Memory B cell (primary cell): ENCODE data around the gene ATXN10.

Source experiments
- ATAC-seq: fragments of 150-1000 bp; cut with Tn5 transposase; 2 replicates; pipeline ENCODE4 v1.10.0; 2021; ENCODE audit warnings: low read depth, mild to moderate bottlenecking, moderate library complexity
- DNase-seq, 2 donors: peaks; one replicate each; pipeline ENCODE4 v3.0.0; 2022; ENCODE audit warnings: low spot score in 2 of 2
- H3K27ac Mint-ChIP-seq: one replicate; pipeline ENCODE4 v1.8.0; 2022; ENCODE audit warnings: mild to moderate bottlenecking, moderate library complexity, mixed read lengths
- H3K27me3 Mint-ChIP-seq: one replicate; pipeline ENCODE4 v1.8.0; 2022; ENCODE audit warnings: mixed read lengths
- H3K36me3 Mint-ChIP-seq: one replicate; pipeline ENCODE4 v1.8.0; 2022; ENCODE audit warnings: mild to moderate bottlenecking, mixed read lengths
- H3K4me1 Mint-ChIP-seq: one replicate; pipeline ENCODE4 v1.8.0; 2022; ENCODE audit warnings: mixed read lengths
- H3K4me3 Mint-ChIP-seq: one replicate; pipeline ENCODE4 v1.8.0; 2022; ENCODE audit warnings: mild to moderate bottlenecking, moderate library complexity, mixed read lengths
- H3K9me3 Mint-ChIP-seq: one replicate; pipeline ENCODE4 v1.8.0; 2022; ENCODE audit warnings: mixed read lengths

Gene ATXN10

DNA sequence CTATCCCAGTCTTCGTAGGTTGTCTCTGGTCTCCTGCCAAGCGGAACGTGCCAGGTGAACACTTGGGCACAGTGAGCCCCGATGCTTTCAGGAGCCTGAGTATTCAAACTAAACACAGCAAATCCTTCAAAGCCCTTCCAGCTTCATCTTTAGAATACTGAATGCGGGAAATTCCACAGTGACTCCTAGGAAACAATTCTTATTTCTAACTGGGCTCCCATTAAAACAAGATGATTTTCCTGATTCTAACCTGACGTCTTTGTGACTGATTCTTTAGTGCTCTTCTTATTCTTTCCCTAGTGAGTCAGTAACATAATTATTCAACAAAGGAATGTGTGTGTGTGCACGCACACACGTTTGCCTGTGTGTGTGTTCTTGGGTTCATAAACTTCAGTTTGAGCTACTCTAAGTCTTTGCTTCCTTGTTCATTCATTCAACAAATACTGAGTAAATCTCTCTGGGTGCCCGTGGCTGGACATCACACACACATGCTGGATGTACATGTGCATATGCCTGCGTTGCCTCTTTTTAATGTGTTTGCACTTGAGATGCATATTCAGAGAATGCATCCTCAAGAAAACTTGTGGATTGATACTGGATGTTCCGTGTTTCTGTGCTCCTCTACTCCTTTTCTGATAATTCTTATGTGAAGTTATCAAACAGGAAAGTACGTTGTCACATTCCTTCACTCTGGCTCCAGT, 170.8 kb downstream of the ATXN10 start:
- no peaks in the 10 kb centered on the region for H3K9me3 Mint-ChIP-seq
- no peak overlapping the region for H3K27ac Mint-ChIP-seq
- DNase-seq: no peak
- no peak overlapping the region for H3K4me3 Mint-ChIP-seq
- H3K4me1 Mint-ChIP-seq: peaks cover 2% of the 10 kb centered on the region
- no peak for ATAC-seq
- H3K27me3 Mint-ChIP-seq: no peaks in the 10 kb centered on the region
- H3K36me3 Mint-ChIP-seq: peaks cover 45% of the 10 kb centered on the region

DNA sequence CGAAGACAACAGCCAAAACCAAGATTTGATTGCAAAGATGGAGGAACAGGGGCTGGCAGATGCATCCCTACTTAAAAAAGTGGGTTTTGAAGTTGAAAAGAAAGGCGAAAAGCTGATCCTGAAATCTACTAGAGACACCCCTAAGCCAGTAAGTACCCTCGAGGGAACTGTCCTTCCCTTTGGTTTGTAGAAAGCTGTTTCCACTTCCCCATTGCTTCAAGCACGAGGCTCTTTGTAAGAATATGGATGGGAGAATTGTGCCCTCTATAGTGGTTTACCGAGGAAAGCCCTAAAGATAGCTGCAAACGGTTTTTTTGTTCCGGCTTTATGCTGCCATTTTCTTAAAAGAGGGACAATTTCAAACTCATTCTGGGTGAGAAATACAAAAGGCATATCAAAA, 171.4 kb downstream of the ATXN10 start:
- ATAC-seq (no peak), DNase-seq (no peak)
- no peak overlapping the region for H3K4me3 Mint-ChIP-seq
- no peaks in the 10 kb centered on the region for H3K9me3 Mint-ChIP-seq
- H3K27me3 Mint-ChIP-seq: no peaks in the 10 kb centered on the region
- no peak overlapping the region for H3K27ac Mint-ChIP-seq
- H3K36me3 Mint-ChIP-seq: peaks cover 51% of the 10 kb centered on the region
- peaks cover 2% of the 10 kb centered on the region for H3K4me1 Mint-ChIP-seq

DNA sequence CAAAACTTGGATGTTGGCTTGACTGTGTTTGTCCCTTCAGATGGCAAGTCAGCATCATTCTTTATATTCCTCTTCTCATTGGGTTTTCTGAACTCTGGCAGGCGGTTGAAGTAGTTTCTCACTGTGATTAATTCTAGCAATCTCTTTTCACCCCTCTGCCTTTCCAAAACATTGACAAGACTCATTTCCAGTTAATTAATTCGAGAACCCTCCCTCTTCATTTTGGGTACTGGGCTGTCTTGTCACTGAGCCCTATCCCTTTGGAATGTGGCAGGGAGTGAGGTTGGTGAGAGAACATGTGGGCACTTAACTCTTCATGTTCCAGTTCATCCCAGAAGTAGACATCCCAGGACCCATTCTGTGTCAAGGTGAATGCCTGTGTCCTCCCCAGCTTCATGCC, 172.4 kb downstream of the ATXN10 start:
- Mint-ChIP-seq H3K4me3 (no peak overlapping the region), H3K36me3 (peaks cover 59% of the 10 kb centered on the region), H3K4me1 (peaks cover 2% of the 10 kb centered on the region), H3K27ac (no peak overlapping the region), H3K9me3 (peaks cover under 1% of the 10 kb centered on the region), H3K27me3 (no peaks in the 10 kb centered on the region)
- no peak for DNase-seq
- no peak for ATAC-seq

DNA sequence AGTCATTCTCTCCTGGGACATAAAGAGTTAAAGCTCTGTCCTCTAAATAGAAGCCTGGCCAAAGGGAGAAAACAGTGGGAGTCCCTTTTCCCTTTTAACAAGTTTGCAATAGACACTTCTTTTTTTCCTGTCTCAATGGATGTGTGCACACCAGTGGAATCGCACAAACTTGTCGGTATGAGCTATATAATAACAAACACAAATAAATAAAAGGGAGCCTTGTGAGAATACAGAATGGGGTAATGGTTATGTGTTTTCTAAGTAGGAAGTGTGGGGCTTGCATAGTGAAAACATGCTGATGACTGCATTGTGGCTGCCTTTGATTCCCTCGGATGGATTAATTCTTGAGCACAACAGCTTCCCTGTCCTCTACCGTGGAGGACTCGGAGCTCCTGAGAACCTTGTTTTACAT, 173.4 kb downstream of the ATXN10 start:
- DNase-seq (no peak), ATAC-seq (no peak)
- H3K36me3 Mint-ChIP-seq: peaks cover 64% of the 10 kb centered on the region

DNA sequence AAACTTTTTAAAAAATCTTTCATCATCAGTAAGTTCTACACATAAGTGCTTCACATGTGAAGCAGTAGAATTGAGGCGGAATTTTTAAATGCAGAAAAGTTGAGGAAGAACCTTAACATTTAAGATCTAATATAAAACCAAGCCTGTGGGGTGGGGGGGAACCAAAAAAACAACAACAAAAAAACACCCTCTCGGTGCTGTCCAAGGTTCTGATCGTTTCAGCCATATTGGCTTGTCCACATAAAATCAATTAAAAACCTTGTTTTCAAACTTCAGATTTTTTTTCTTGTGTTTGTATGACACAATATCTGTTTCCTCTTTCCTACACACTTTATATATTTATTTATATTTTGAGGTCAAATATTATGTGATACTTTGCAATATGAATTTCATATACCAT, 175.3 kb downstream of the ATXN10 start:
- no peak overlapping the region for H3K4me3 Mint-ChIP-seq
- ATAC-seq (no peak), DNase-seq (no peak)
- H3K27ac Mint-ChIP-seq: no peak overlapping the region
- H3K4me1 Mint-ChIP-seq: peaks cover 2% of the 10 kb centered on the region
- no peaks in the 10 kb centered on the region for H3K27me3 Mint-ChIP-seq
- peaks cover 71% of the 10 kb centered on the region for H3K36me3 Mint-ChIP-seq
- peaks cover 14% of the 10 kb centered on the region for H3K9me3 Mint-ChIP-seq

More for the DNA sequence above, 173.4 kb downstream of the ATXN10 start:
- Mint-ChIP-seq H3K27ac (no peak overlapping the region), H3K9me3 (peaks cover 4% of the 10 kb centered on the region), H3K27me3 (no peaks in the 10 kb centered on the region), H3K4me1 (peaks cover 2% of the 10 kb centered on the region), H3K4me3 (no peak overlapping the region)

DNA sequence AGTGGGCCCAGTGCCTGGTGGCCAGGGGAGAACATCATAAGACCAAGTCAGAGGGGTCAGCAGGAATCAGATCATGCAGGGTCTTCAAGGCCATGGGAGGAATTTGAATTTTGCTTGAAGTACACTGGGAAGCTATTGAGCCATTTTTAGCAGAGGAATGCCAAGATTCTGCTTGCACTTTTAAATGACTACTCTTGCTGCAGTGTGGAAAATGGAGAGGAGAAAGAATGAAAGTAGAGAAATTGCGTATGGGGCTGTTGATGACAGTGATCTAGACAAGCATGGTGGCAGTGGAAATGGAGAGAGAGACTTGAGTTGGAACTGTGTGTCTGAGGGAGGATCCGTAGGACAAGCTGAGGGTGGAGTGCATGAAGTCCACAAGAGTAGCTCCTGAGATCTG, 177.3 kb downstream of the ATXN10 start:
- Mint-ChIP-seq H3K36me3 (peaks cover 71% of the 10 kb centered on the region), H3K27me3 (no peaks in the 10 kb centered on the region), H3K4me3 (no peak overlapping the region), H3K4me1 (no peaks in the 10 kb centered on the region), H3K9me3 (peaks cover 17% of the 10 kb centered on the region), H3K27ac (no peak overlapping the region)
- no peak for DNase-seq
- ATAC-seq: no peak

DNA sequence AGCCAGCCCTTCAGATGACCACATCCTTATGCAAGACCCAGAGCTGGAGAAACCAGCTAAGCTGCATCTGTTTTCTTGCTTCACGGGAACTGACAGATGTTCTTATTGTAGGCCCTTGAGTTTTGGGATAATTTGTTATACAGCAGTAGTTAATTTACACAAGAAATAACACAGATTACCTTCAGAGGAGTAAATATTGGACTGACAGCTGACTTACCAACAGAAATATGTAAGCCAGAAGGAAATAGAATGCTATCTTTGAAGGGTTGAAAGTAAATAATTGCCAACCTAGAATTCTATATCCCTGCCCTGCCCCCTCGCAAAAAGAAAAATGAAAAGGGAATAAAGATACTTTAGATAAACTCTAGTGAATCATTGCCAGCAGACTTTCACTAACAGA, 181.2 kb downstream of the ATXN10 start:
- Mint-ChIP-seq H3K4me3 (no peak overlapping the region), H3K27ac (no peak overlapping the region), H3K36me3 (peaks cover 58% of the 10 kb centered on the region), H3K27me3 (no peaks in the 10 kb centered on the region), H3K9me3 (peaks cover 17% of the 10 kb centered on the region), H3K4me1 (no peaks in the 10 kb centered on the region)
- DNase-seq (no peak), ATAC-seq (no peak)

DNA sequence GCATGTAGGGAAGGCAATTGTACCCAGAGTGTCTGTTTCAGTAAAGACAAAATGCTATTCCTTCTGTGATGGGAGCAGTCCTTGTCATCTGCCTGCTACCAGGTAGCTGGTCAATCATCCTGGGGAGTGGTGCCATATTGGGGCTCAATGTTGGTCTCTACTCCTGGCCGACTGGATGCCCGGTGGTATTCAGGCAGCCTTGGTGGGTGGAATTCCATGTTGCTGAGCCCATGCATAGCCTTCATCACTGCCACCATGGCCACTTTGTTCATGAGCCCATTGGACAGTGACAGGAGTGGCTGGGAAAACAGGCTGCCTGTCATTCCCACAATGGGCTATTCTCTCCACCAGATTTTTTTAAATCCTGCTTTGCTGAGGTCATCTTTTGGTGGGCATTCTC, 184.3 kb downstream of the ATXN10 start:
- ATAC-seq (no peak), DNase-seq (no peak)
- Mint-ChIP-seq H3K4me1 (no peaks in the 10 kb centered on the region), H3K27me3 (no peaks in the 10 kb centered on the region), H3K4me3 (no peak overlapping the region), H3K27ac (no peak overlapping the region), H3K9me3 (peaks cover 7% of the 10 kb centered on the region), H3K36me3 (peaks cover 37% of the 10 kb centered on the region)

DNA sequence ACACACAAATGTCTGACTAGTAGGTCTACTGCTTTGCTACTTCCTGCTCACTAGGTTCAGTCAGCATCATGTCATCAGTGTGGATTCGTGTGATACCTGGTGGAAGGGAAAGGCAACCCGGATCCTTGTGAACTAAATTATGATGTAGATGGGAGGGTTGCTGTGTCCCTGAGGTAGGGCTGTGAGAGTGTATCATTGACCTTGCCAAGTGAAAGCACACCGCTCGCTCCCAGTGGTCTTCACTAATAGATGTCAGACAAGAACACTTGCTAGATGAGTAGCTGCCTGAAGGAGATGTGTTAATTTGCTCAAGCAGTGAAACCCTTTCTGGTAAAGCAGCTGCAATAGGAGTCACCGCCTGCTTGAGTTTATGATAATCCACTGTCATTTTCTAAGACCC, 185.9 kb downstream of the ATXN10 start:
- no peaks in the 10 kb centered on the region for H3K4me1 Mint-ChIP-seq
- DNase-seq: no peak
- peaks cover 21% of the 10 kb centered on the region for H3K36me3 Mint-ChIP-seq
- H3K27ac Mint-ChIP-seq: no peak overlapping the region
- no peaks in the 10 kb centered on the region for H3K27me3 Mint-ChIP-seq
- H3K4me3 Mint-ChIP-seq: no peak overlapping the region
- no peak for ATAC-seq
- H3K9me3 Mint-ChIP-seq: no peaks in the 10 kb centered on the region

DNA sequence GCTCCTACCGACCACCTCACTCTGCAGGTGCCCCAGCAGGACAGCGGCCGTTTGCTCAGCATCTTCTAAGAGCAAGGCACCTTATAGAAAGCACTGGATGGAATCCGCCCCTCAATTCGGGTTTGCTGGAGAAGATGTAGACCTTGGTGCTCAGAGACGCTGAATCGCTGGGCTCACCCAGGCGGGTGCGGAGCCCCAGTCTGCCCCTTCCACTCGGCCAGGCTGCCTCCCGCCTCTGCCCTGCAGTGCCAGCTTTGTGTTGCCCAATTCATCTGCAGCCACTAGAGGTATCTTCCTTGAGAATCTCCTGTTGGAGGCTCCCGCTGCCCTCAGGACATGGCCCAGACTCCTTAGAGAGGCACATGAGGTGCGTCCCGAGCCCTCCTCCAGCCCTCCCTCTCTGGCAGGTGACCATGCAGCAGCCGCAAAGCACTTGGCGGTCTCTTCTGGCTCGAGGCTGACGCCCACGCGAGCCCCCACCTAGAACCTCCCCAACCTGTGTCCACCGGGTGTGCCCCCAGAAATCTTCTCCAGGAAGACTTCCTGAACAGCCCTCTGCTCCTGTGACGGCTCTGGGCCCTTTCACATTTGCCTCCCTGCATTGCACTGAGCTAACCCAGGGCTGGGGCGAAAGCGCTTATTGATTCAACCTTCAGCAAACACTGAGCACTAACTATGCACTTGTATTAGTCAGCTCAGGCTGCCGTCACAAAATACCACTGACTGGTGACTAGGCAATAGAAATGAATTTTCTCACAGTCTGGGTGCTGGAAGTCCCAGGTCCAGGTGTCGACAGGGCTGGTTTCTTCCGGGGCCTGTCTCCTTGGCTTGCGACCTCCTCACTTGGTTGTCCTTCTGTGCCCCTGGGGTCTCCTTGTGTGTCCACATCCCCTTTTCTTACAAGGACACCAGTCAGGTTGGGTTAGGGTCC, 187.9 kb downstream of the ATXN10 start:
- ATAC-seq: no peak
- H3K4me1 Mint-ChIP-seq: no peaks in the 10 kb centered on the region
- H3K27me3 Mint-ChIP-seq: peaks cover 2% of the 10 kb centered on the region
- DNase-seq: no peak
- H3K4me3 Mint-ChIP-seq: no peak overlapping the region
- peaks cover 16% of the 10 kb centered on the region for H3K36me3 Mint-ChIP-seq
- no peak overlapping the region for H3K27ac Mint-ChIP-seq
- peaks cover 1% of the 10 kb centered on the region for H3K9me3 Mint-ChIP-seq

DNA sequence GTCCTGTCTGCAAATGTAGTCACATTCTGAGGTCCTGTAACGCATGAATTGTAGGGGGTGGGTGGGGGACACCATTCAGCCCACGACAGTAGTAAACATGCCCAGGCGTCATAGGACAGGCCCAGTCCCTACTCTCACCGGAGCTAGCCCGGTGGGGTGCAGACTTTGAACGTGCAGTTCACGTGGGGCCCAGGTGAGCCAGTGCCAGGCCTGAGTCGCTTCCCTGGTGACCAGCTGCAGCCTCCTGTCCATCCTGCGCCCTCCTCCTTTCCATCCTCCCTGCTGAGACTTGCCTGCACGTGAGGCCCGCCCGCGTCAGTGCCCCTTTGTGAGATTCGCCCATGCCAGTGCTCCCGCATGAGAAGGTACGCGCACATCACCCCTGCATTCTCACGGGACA, 188.6 kb downstream of the ATXN10 start:
- Mint-ChIP-seq H3K9me3 (peaks cover 1% of the 10 kb centered on the region), H3K4me3 (no peak overlapping the region), H3K4me1 (no peaks in the 10 kb centered on the region), H3K27me3 (peaks cover 5% of the 10 kb centered on the region), H3K36me3 (peaks cover 14% of the 10 kb centered on the region), H3K27ac (no peak overlapping the region)
- DNase-seq (no peak), ATAC-seq (no peak)

DNA sequence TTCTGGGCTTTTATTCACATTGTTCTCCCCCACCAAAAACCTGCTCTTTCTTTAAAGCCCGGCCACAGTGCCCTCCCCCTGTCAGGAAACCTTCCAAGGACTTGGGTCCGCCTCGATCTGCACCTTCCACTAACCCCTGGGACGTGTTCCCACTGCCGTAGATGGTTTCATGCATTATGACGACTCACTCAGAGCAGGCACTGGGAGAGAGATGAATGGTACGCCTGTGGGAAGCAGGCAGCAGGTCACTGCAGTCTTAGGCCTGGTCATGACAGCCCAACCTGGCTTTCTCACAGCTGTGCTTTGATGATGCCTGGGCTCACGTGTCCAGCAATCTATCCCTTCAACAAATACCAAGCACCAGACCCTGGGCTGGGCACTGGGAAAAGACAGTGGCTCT, 189.6 kb downstream of the ATXN10 start:
- no peaks in the 10 kb centered on the region for H3K4me1 Mint-ChIP-seq
- peaks cover 9% of the 10 kb centered on the region for H3K36me3 Mint-ChIP-seq
- peaks cover 6% of the 10 kb centered on the region for H3K27me3 Mint-ChIP-seq
- peaks cover 1% of the 10 kb centered on the region for H3K9me3 Mint-ChIP-seq
- H3K4me3 Mint-ChIP-seq: no peak overlapping the region
- no peak for DNase-seq
- ATAC-seq: no peak
- H3K27ac Mint-ChIP-seq: no peak overlapping the region

DNA sequence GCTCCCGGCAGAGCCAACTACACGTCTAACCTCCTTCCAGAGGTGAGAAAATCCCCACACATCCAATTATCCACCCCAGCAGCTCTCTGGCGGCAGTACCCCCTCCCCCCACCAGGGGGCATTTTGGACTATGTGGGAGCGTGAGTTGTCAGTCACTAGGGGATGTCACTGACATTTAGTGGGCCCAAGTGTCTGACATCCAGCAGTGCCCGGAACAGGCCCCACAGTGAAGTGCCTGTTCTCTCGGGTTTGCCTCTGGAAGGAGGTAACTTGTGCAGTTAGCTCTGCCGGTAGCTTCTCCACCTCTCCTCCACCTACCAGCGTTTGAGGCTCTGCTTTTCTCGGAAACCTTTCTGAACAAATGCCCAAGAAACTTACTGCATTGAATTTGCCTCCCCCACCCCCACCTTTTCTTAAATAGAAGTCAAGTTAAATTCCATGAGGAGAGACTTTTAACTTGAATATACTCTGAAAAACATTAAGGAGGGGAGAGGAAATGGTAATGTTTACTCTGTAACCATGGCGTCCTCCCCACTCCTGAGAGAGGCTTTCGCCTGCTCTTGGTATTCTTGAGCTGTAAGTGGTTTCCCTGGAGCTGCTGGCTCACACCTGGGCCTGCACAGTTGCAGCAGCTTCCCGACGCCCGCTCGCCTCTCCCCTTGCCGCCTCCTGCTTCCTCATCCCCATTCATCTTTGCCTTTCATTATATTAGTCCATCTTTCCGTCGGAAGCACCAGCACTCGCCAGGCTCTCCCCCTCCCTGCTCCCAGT, 192.5 kb downstream of the ATXN10 start:
- DNase-seq: peak; percentile 71 to 87
- Mint-ChIP-seq H3K27ac (no peak overlapping the region), H3K36me3 (peaks cover 10% of the 10 kb centered on the region), H3K4me3 (no peak overlapping the region), H3K9me3 (peaks cover 1% of the 10 kb centered on the region), H3K4me1 (no peaks in the 10 kb centered on the region), H3K27me3 (peaks cover 19% of the 10 kb centered on the region)
- ATAC-seq: peak; percentile 73

DNA sequence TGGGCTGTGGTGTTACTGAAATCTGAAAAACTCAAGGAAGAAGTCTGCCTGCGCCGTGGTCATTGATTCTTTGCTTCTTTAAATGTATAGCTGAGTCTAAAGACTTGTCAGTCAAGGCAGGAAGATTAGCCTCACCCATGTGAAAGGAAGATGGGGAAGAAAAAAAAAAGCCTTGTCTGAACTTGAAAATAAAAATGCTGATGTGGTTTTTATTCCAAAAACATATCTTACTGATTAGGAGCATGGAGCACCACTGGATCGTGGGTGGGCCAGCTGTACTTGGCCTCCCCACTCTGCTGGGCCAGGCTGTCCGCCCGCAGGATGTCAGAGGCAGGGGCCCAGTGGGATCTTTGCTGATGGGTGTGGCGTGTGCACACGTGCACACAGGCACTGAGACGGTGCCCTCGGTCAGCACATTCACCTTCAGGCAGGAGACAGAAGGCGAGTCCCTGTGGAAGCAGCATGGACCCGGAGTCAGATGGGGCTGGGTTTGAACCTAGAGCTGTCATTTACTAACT, 193.4 kb downstream of the ATXN10 start:
- peaks cover 19% of the 10 kb centered on the region for H3K27me3 Mint-ChIP-seq
- peaks cover 1% of the 10 kb centered on the region for H3K9me3 Mint-ChIP-seq
- DNase-seq (no peak), ATAC-seq (no peak)
- no peak overlapping the region for H3K27ac Mint-ChIP-seq
- H3K4me1 Mint-ChIP-seq: no peaks in the 10 kb centered on the region
- H3K36me3 Mint-ChIP-seq: peaks cover 6% of the 10 kb centered on the region
- no peak overlapping the region for H3K4me3 Mint-ChIP-seq
